IMR-90 (cell line): Measurements from ENCODE around the gene RBMS2.

Experiments used
- BHLHE40 ChIP-seq: fragments of 150-350 bp; IDR thresholded peaks from 2 replicates; pipeline ENCODE4 v1.6.1; 2016; ENCODE audit warnings: mild to moderate bottlenecking, low read depth, low read length
- CEBPB ChIP-seq: IDR thresholded peaks from 2 replicates; pipeline ENCODE4 v1.6.1; 2012; ENCODE audit warnings: low read depth, low read length, improper control_type of control experiment
- POLR2A ChIP-seq: IDR thresholded peaks from 2 replicates; pipeline ENCODE4 v1.6.1; 2012; ENCODE audit warnings: mild to moderate bottlenecking, low read depth, low read length
- RFX5 ChIP-seq: IDR thresholded peaks from 2 replicates; pipeline ENCODE4 v1.8.0; 2012; ENCODE audit warnings: low read depth, mild to moderate bottlenecking, low read length, moderate library complexity
- TF ChIP-seq, protein P1 (sequence below): conservative IDR thresholded peaks from 2 replicates; pipeline ENCODE4 v1.5.1; 2012; ENCODE audit warnings: mild to moderate bottlenecking, low read depth, low read length, improper control_type of control experiment
- TF ChIP-seq, protein P2 (sequence below): fragments of 150-350 bp; IDR thresholded peaks from 2 replicates; pipeline ENCODE4 v1.6.1; 2017; ENCODE audit warnings: mild to moderate bottlenecking, antibody characterized with exemption, low read length, low read depth

- TF ChIP-seq, protein P1, sequence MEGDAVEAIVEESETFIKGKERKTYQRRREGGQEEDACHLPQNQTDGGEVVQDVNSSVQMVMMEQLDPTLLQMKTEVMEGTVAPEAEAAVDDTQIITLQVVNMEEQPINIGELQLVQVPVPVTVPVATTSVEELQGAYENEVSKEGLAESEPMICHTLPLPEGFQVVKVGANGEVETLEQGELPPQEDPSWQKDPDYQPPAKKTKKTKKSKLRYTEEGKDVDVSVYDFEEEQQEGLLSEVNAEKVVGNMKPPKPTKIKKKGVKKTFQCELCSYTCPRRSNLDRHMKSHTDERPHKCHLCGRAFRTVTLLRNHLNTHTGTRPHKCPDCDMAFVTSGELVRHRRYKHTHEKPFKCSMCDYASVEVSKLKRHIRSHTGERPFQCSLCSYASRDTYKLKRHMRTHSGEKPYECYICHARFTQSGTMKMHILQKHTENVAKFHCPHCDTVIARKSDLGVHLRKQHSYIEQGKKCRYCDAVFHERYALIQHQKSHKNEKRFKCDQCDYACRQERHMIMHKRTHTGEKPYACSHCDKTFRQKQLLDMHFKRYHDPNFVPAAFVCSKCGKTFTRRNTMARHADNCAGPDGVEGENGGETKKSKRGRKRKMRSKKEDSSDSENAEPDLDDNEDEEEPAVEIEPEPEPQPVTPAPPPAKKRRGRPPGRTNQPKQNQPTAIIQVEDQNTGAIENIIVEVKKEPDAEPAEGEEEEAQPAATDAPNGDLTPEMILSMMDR, result no peak
- TF ChIP-seq CEBPB, result no peak
- TF ChIP-seq, protein P2, sequence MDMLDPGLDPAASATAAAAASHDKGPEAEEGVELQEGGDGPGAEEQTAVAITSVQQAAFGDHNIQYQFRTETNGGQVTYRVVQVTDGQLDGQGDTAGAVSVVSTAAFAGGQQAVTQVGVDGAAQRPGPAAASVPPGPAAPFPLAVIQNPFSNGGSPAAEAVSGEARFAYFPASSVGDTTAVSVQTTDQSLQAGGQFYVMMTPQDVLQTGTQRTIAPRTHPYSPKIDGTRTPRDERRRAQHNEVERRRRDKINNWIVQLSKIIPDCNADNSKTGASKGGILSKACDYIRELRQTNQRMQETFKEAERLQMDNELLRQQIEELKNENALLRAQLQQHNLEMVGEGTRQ, result no peak
- TF ChIP-seq RFX5, result no peak
- TF ChIP-seq POLR2A, result no peak
- TF ChIP-seq BHLHE40, result no peak
These were observed 116.0 kb downstream of the RBMS2 start for GRCh38 chr12:56637621-56638020.
